Stimulated activated CD8-positive, alpha-beta memory T cell treated with anti-CD3 and anti-CD28 coated beads, Interleukin-7, amount 100 ng/mL, for 1 hour (primary cell): ENCODE measurements around the gene CAPN2.
"Not testable (repeated sequence)": the region's sequence is repeated elsewhere in the genome, so short reads cannot be mapped to it uniquely, and the experiment has no call there.

ENCODE experiments used
- DNase-seq, 2 donors: peaks; one replicate each; pipeline ENCODE4 v3.0.0-alpha.2; 2020; ENCODE audit warnings: low read depth in 2 of 2

Gene CAPN2

GRCh38 chr1:223717123-223717522, 4.8 kb downstream of the CAPN2 start:
- no peak for DNase-seq

- no peak for DNase-seq
Observed at GRCh38 chr1:223717695-223718363, 5.5 kb downstream of the CAPN2 start.

GRCh38 chr1:223718850-223719249, 6.5 kb downstream of the CAPN2 start:
- no peak for DNase-seq

- DNase-seq, result no peak
Observed at GRCh38 chr1:223720971-223721591, 8.7 kb downstream of the CAPN2 start.

- no peak for DNase-seq
Observed at GRCh38 chr1:223721658-223722607, 9.6 kb downstream of the CAPN2 start.

GRCh38 chr1:223723351-223723904, 11.1 kb downstream of the CAPN2 start:
- no peak for DNase-seq

GRCh38 chr1:223724376-223724775, 12.0 kb downstream of the CAPN2 start:
- no peak for DNase-seq

- DNase-seq, result no peak
Observed at GRCh38 chr1:223725578-223725977, 13.2 kb downstream of the CAPN2 start.

GRCh38 chr1:223726380-223727001, 14.2 kb downstream of the CAPN2 start:
- peak; percentile 78 for DNase-seq

GRCh38 chr1:223727541-223727940, 15.2 kb downstream of the CAPN2 start:
- no peak for DNase-seq

GRCh38 chr1:223729906-223730305, 17.6 kb downstream of the CAPN2 start:
- no peak for DNase-seq

- DNase-seq, result no peak
Observed at GRCh38 chr1:223730479-223731132, 18.3 kb downstream of the CAPN2 start.

- no peak for DNase-seq
Observed at GRCh38 chr1:223731133-223731770, 18.9 kb downstream of the CAPN2 start.

- DNase-seq, result no peak
Observed at GRCh38 chr1:223732993-223733798, 20.9 kb downstream of the CAPN2 start.

- DNase-seq, result no peak
Observed at GRCh38 chr1:223733898-223734852, 21.8 kb downstream of the CAPN2 start.

GRCh38 chr1:223736638-223737037, 24.3 kb downstream of the CAPN2 start:
- DNase-seq, result not testable (repeated sequence)

GRCh38 chr1:223737342-223737741, 25.0 kb downstream of the CAPN2 start:
- DNase-seq, result no peak

GRCh38 chr1:223738465-223739365, 26.4 kb downstream of the CAPN2 start:
- no peak for DNase-seq
